Naive B cell (primary cell): Measurements from ENCODE around the gene ASTL. TPM values are rescaled to one million over a fixed set of nuclear protein-coding genes. Genes with fewer than 3 reads are reported as not detected.

Experiments
- ATAC-seq, 2 donors: fragments of 150-1000 bp; cut with Tn5 transposase; 2 replicates each; pipeline ENCODE4 v1.10.0; 2021; ENCODE audit warnings: low read depth in 2 of 2, mild to moderate bottlenecking in 2 of 2, moderate library complexity in 2 of 2
- DNase-seq: peaks from one replicate; pipeline ENCODE4 v3.0.0; 2022
- H3K27ac Mint-ChIP-seq, 6 donors: one replicate each; pipeline ENCODE4 v1.8.0; 2020 to 2022; ENCODE audit warnings: mild to moderate bottlenecking in 6 of 6, mixed read lengths in 6 of 6, moderate library complexity in 5 of 6, inconsistent platforms in 2 of 6
- H3K27me3 Mint-ChIP-seq, 3 donors: one replicate each; pipeline ENCODE4 v1.8.0; 2021 to 2022; ENCODE audit warnings: mixed read lengths in 3 of 3, mild to moderate bottlenecking in 1 of 3
- H3K36me3 Mint-ChIP-seq, 2 donors: one replicate each; pipeline ENCODE4 v1.8.0; 2020 to 2022; ENCODE audit warnings: mixed read lengths in 2 of 2, inconsistent platforms in 1 of 2, mild to moderate bottlenecking in 1 of 2
- H3K4me1 Mint-ChIP-seq, 3 donors: one replicate each; pipeline ENCODE4 v1.8.0; 2020 to 2022; ENCODE audit warnings: mixed read lengths in 3 of 3, inconsistent platforms in 1 of 3, mild to moderate bottlenecking in 1 of 3, moderate library complexity in 1 of 3
- H3K4me3 Mint-ChIP-seq, 8 donors: one replicate each; pipeline ENCODE4 v1.8.0; 2020 to 2022; ENCODE audit warnings: mild to moderate bottlenecking in 8 of 8, mixed read lengths in 8 of 8, moderate library complexity in 8 of 8, inconsistent platforms in 2 of 8
- H3K9me3 Mint-ChIP-seq, 7 donors: one replicate each; pipeline ENCODE4 v1.8.0; 2020 to 2022; ENCODE audit warnings: mixed read lengths in 7 of 7, mild to moderate bottlenecking in 5 of 7, inconsistent platforms in 2 of 7, moderate library complexity in 1 of 7
- polyA plus RNA-seq, 6 donors: library from polyadenylated mRNA; unstranded; fragments of 300-500 nt; fragmentation: Illumina TruSeq; gene quantifications; one replicate each; pipeline ENCODE4 v1.2.3, GENCODE V29; 2021; ENCODE audit warnings: low read depth in 6 of 6

The ASTL gene
- not detected for polyA plus RNA-seq

DNA sequence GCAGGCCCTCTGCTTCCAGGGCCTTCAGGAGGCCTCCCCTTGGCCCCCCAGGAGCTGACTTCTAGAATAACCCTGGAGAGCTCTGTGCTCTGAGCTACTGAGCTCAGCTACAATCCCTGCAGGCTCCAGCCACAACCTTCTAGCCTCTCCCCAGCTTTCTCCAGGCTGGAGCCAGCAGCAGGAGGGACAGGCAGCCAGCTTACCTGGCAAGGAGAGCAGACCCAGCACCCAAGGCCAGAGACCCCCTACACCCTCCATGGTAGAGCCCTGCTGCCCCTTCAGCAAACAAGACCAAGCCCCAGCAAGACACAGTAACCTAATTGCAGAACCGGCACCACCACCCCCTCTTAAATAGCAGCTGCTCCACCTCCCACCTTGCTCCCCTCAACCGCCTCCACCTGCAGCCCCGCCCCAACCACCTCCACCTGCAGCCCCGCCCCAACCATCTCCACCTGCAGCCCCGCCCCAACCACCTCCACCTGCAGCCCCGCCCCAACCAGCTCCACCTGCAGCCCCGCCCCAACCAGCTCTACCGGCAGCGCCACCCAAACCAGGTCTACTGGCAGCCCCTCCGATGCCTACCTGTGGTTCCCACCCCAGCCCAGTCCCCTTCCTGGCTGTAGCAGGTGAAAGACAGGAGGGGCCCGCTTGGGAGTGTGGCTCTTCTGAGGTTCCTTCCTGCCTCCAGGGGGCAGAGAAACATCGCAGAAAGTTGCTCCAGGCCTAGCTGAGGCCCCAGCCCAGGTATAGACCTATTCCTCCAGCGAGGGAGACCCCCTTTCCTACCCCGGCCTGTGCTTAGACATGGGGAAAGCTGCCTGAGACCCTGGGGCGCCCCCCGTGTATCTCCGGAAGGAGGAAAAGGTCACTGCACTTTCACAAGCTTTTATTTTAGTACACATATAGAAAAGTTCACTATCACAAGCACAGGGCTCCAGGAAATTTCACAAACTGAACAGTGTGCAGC is at the start of gene ASTL:
Gene ASTL (minus strand): TSS at position 324 of the 967 bp plus-strand sequence. CDS start 66 bp downstream, at position 258.
- peak; percentile 79 to 89 for ATAC-seq
- peak within 1 kb of the TSS in 3 of 8 donors; percentile 41 to 61 (median 46) for H3K4me3 Mint-ChIP-seq

DNA sequence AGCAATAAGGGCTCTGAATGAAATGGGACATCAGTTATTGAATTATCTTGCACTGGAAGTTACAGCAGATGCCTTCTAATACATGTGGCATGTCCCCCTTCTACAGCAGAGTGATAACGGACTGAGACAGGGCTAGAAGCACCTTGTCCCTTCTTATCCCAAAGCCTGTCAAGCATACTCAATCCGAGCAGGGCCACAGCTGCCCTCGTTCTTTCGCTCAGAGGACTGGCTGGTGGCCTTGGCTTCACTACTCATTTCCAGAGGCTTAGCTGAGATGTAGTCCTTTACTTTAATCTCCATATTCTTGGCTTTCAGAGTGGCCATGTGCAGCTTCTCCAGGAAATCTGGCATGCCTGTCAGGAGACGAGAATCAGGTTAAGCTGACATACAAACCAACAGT is 48.3 kb upstream of the ASTL start:
- Mint-ChIP-seq H3K4me3 (no peak overlapping the region), H3K36me3 (peaks cover 0 to 12% of the 10 kb centered on the region in 2 donors), H3K9me3 (peaks cover 0 to 4% (median 0%) of the 10 kb centered on the region in 7 donors), H3K4me1 (peaks cover 0 to 6% (median 6%) of the 10 kb centered on the region in 3 donors), H3K27me3 (no peaks in the 10 kb centered on the region), H3K27ac (no peak overlapping the region)
- DNase-seq: no peak
- ATAC-seq: no peak

More for the DNA sequence above, at the start of gene ASTL:
- H3K36me3 Mint-ChIP-seq: no peaks in the 10 kb centered on the region
- peaks cover 4 to 24% (median 21%) of the 10 kb centered on the region in 3 donors for H3K4me1 Mint-ChIP-seq
- H3K9me3 Mint-ChIP-seq: no peaks in the 10 kb centered on the region
- H3K27me3 Mint-ChIP-seq: no peaks in the 10 kb centered on the region
- peak within 1 kb of the TSS in 4 of 6 donors; percentile 18 to 59 (median 42) for H3K27ac Mint-ChIP-seq
- DNase-seq: peak; percentile 68

DNA sequence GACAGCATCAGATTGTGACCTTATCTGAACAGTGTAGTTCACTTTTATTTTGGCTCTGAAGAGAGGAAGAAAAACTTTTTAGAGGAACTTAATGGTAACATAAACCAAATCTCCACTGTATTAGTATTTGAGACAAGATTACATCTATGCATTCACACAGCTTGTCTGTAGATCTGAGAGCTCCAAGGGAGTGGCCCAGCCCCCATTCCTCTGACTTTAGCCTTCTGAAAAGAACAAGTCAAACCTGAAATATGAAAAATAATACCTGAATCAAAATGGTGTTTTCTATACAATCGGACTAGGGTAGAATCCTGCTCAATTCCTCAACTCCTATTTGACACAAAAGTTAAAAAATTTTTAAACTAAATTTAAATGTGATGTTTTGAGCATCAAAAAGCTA is 47.2 kb upstream of the ASTL start:
- H3K4me3 Mint-ChIP-seq: no peak overlapping the region
- peaks cover 0 to 12% of the 10 kb centered on the region in 2 donors for H3K36me3 Mint-ChIP-seq
- peaks cover 0 to 4% (median 0%) of the 10 kb centered on the region in 7 donors for H3K9me3 Mint-ChIP-seq
- peaks cover 0 to 8% (median 6%) of the 10 kb centered on the region in 3 donors for H3K4me1 Mint-ChIP-seq
- DNase-seq: no peak
- no peak for ATAC-seq
- H3K27ac Mint-ChIP-seq: peak overlapping the region in 1 of 6 donors; percentile 26
- H3K27me3 Mint-ChIP-seq: no peaks in the 10 kb centered on the region

DNA sequence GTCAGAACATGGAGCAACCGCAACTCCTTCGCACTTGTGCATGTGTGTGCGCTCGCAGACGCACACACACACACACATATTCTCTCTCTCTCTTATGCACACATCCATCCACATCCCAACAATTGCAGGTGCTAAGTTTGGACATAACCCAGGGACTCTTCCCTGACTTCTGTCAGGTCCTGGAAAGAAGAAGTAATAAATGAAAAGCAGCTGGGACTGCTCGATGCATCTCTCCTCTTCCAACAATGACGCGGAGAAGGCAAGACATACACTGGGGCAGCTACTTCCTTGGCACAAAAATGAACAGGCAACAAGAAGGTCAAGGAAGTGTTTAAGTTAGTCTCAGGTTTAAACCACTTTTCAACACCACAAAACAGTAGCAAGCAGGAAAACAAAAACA is 46.7 kb upstream of the ASTL start:
- Mint-ChIP-seq H3K36me3 (peaks cover 0 to 12% of the 10 kb centered on the region in 2 donors), H3K4me1 (peaks cover 0 to 8% (median 6%) of the 10 kb centered on the region in 3 donors)

DNA sequence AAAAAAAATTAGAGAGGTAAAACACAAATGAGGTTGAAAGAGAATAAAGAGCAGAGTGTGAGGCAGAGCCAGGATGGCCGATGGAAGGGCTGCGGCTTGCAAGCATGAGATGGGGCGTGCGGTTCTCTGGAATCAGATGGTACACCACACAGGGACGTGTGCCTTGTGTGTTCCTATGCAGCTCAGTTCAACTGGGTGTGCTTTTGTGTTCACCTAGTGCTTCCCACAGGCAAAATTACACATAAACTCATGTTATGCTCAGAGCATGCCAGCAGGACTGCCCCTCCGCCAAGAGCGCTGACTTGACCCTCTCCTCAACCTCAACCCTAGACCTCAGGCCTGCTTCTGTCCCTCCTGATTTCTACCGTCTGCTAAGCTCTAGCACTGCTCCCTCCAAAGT is 45.9 kb upstream of the ASTL start:
- H3K4me1 Mint-ChIP-seq: peaks cover 0 to 8% (median 6%) of the 10 kb centered on the region in 3 donors
- peaks cover 0 to 4% (median 0%) of the 10 kb centered on the region in 7 donors for H3K9me3 Mint-ChIP-seq
- no peaks in the 10 kb centered on the region for H3K27me3 Mint-ChIP-seq
- ATAC-seq (no peak), DNase-seq (no peak)
- no peak overlapping the region for H3K4me3 Mint-ChIP-seq
- peaks cover 0 to 12% of the 10 kb centered on the region in 2 donors for H3K36me3 Mint-ChIP-seq
- peak overlapping the region in 4 of 6 donors; percentile 64 to 77 (median 71) for H3K27ac Mint-ChIP-seq

More for the DNA sequence above, 46.7 kb upstream of the ASTL start:
- Mint-ChIP-seq H3K9me3 (peaks cover 0 to 4% (median 0%) of the 10 kb centered on the region in 7 donors), H3K4me3 (no peak overlapping the region), H3K27me3 (no peaks in the 10 kb centered on the region), H3K27ac (peak overlapping the region in 3 of 6 donors; percentile 21 to 67 (median 49))
- ATAC-seq (no peak), DNase-seq (no peak)

DNA sequence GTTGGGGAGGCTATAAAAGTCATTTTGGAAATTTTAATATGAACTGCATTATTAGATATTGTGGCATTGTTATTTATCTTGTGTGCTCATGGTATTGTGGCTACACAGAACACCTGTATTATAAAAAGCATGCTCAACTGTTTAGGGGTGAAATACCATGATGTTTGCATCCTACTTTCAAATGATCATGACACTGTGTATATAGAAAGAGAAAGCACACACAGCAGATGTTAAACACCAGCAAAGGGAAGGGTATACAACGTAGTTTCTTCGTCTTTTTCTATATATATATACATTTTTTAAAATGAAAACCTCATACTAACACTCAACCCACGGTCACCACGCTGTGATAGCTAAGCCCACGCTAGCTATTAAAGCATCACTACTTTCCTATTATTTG is 43.2 kb upstream of the ASTL start:
- no peaks in the 10 kb centered on the region for H3K27me3 Mint-ChIP-seq
- peaks cover 0 to 4% (median 0%) of the 10 kb centered on the region in 7 donors for H3K9me3 Mint-ChIP-seq
- H3K36me3 Mint-ChIP-seq: peaks cover 0 to 12% of the 10 kb centered on the region in 2 donors
- ATAC-seq (no peak), DNase-seq (no peak)
- H3K4me3 Mint-ChIP-seq: no peak overlapping the region
- peak overlapping the region in 4 of 6 donors; percentile 34 to 85 (median 70) for H3K27ac Mint-ChIP-seq
- H3K4me1 Mint-ChIP-seq: peaks cover 0 to 8% (median 6%) of the 10 kb centered on the region in 3 donors

DNA sequence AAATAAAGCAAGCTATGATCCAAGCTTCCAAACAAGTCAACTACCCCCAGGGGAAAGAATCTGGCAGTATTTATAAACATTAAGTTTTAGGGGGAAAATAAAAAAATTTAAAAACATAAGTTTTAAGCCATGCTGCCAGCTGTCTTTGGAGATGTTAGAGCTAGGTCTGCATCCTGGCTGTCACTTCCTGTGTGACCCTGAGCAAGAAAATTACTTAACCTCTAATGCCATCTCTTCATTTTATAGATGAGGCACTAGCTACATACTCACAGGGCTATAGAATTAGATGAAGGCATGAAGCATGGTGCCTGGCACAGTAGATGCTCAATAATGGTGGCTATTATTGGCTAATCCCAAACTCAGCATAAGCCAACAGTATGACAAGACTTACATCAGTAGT is 42.2 kb upstream of the ASTL start:
- H3K4me3 Mint-ChIP-seq: no peak overlapping the region
- H3K4me1 Mint-ChIP-seq: peaks cover 0 to 8% (median 6%) of the 10 kb centered on the region in 3 donors
- no peak overlapping the region for H3K27ac Mint-ChIP-seq
- DNase-seq (no peak), ATAC-seq (no peak)
- H3K27me3 Mint-ChIP-seq: no peaks in the 10 kb centered on the region
- peaks cover 0 to 4% (median 0%) of the 10 kb centered on the region in 7 donors for H3K9me3 Mint-ChIP-seq
- peaks cover 0 to 8% of the 10 kb centered on the region in 2 donors for H3K36me3 Mint-ChIP-seq

DNA sequence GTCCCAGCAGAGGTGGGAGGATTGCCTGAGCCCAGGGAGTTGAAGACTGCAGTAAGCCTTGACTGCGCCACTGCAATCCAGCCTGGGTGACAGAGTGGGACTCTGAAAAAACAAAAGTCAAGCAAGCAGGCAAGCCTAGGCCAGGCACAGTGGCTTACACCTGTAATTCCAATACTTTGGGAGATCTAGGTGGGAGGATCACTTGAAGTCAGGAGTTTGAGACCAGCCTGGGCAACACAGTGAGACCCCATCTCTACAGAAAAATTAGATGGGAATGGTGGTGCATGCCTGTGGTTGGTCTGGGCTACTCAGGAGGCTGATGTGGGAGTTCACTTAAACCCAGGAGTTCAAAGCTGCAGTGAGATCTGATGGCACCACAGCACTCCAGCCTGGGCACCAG is 41.7 kb upstream of the ASTL start:
- no peaks in the 10 kb centered on the region for H3K27me3 Mint-ChIP-seq
- peaks cover 0 to 4% (median 0%) of the 10 kb centered on the region in 7 donors for H3K9me3 Mint-ChIP-seq
- peak overlapping the region in 1 of 6 donors; percentile 49 for H3K27ac Mint-ChIP-seq
- no peak overlapping the region for H3K4me3 Mint-ChIP-seq
- ATAC-seq (no peak), DNase-seq (no peak)
- peaks cover 0 to 8% (median 6%) of the 10 kb centered on the region in 3 donors for H3K4me1 Mint-ChIP-seq
- H3K36me3 Mint-ChIP-seq: peaks cover 0 to 3% of the 10 kb centered on the region in 2 donors

DNA sequence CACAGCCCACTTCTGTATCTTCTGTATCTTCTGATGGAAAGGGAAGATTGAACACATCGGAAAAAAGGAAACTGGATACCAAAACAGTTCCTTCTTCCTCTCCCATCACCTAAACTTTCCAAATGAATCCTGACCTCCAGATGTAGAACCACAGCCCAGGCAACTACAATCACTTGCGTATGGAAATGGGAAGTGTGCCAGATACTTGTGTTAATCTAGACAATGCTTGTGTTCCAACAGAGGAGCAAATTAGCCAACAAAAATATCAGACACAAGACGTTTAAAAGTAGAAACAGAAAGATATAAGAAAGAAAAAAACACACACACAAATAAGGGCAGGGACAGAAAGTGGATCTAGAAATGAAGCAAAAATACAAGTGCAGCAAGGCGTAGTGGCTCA is 38.4 kb upstream of the ASTL start:
- Mint-ChIP-seq H3K4me3 (no peak overlapping the region), H3K27ac (no peak overlapping the region), H3K36me3 (no peaks in the 10 kb centered on the region)

DNA sequence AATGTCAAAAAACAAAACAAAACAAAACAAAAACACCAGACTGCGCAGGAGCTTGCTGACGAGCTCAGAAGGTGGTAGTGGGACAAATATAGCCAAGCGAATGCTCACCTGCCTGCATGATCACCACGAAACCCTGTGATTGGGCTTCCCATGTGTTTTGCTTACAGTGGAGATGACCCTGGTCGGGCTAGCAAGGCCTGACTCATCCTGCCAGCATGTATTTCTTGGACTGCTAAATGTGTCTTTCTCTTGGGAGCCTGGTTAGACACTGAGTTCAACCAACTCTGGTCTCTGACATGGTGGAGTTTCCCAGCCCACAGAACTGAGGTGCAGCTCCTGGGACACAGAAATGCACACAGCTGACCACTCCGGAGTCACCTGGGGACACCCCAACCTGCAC is 37.6 kb upstream of the ASTL start:
- ATAC-seq (no peak), DNase-seq (no peak)
- Mint-ChIP-seq H3K9me3 (no peaks in the 10 kb centered on the region), H3K36me3 (no peaks in the 10 kb centered on the region), H3K4me3 (no peak overlapping the region), H3K27me3 (no peaks in the 10 kb centered on the region), H3K27ac (no peak overlapping the region), H3K4me1 (peaks cover 5 to 15% (median 12%) of the 10 kb centered on the region in 3 donors)

More for the DNA sequence above, 38.4 kb upstream of the ASTL start:
- Mint-ChIP-seq H3K9me3 (no peaks in the 10 kb centered on the region), H3K27me3 (no peaks in the 10 kb centered on the region), H3K4me1 (peaks cover 8 to 15% (median 12%) of the 10 kb centered on the region in 3 donors)
- DNase-seq (no peak), ATAC-seq (no peak)

DNA sequence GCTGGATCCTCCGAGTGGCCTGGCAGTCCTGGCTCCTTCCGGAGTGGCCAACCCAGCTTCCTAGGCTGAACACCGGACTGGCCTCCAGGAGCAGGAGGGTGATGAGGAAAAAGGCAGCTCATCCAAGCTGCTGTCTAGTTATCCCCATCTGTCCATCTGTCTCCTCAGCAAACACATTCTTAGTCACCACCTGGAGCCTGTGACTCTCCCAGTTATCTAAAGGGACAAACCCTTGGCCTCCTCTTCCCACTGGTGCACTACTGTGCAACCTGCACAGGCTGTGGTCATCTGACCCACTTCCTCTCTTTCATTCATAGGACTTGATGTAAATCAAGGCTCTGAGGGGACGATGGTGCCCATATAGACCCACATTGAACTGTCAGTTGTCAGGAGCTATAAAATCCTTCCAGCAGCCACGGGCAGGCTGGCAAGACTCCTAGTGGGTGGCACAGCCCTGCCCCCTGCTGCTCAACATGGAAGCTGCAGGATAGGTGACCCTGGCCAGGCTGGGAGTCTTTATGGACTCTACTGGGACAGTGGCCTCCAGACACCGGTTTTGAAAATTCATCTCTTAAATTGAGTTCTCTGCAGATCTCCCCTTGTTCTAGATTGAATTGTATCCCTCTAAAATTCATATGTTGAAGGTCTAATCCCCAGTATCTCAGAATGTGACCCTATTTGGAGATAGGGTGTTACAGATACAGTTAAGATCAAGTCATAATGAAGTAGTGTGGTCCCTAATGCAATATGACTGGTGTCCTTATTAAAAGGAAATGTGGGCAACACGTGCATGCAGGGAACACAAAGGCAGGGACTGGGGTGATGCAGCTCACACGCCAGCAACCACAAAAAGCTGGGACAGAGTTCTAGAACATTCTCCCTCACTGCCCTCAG is 36.2 kb upstream of the ASTL start:
- Mint-ChIP-seq H3K4me1 (peaks cover 5 to 15% (median 12%) of the 10 kb centered on the region in 3 donors), H3K9me3 (peaks cover 0 to 3% (median 0%) of the 10 kb centered on the region in 7 donors), H3K4me3 (no peak overlapping the region), H3K36me3 (no peaks in the 10 kb centered on the region), H3K27me3 (no peaks in the 10 kb centered on the region), H3K27ac (peak overlapping the region in 5 of 6 donors; percentile 21 to 95 (median 57))
- DNase-seq: peak; percentile 76
- ATAC-seq: peak; percentile 90 to 98

DNA sequence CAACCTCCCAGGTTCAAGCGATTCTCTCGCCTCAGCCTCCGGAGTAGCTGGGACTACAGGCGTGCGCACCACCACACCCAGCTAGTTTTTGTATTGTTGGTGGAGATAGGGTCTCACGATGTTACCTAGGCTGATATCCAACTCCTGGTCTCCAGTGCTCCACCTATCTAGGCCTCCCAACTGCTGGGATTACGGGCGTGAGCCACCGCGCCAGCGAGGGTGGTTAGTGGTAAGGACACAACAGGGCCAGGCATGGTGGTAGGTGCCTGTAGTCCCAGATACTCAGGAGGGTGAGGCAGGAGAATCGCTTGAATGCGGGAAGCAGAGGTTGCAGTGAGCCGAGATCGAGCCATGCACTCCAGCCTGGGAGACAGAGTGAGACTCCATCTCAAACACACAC is 33.5 kb upstream of the ASTL start:
- Mint-ChIP-seq H3K4me3 (no peak overlapping the region), H3K4me1 (peaks cover 5 to 15% (median 12%) of the 10 kb centered on the region in 3 donors), H3K27me3 (no peaks in the 10 kb centered on the region), H3K27ac (peak overlapping the region in 3 of 6 donors; percentile 25 to 82 (median 46)), H3K9me3 (peaks cover 0 to 3% (median 0%) of the 10 kb centered on the region in 7 donors), H3K36me3 (no peaks in the 10 kb centered on the region)
- no peak for ATAC-seq
- no peak for DNase-seq

DNA sequence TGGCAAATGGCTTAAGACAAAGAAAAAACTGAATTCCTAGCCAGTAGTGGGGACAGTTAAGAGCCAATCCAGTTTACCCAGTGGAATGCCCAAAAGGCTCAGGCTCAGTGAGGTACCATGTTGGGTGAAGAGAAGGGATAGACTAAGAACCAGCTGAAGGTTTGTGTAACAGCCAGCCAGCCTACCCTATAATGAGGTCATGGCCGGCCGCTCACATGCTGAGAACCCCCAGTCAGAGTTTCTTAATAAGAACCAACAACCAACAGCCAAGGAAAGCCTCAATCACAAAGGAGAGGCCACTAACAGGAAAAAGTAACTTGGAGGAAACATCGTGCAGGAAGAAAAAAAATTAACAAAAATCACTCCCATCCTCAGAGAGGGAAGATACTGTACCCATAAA is 32.3 kb upstream of the ASTL start:
- peak overlapping the region in 2 of 6 donors; percentile 15 to 88 for H3K27ac Mint-ChIP-seq
- no peak for DNase-seq
- H3K4me3 Mint-ChIP-seq: no peak overlapping the region
- no peak for ATAC-seq
- no peaks in the 10 kb centered on the region for H3K27me3 Mint-ChIP-seq
- peaks cover 5 to 15% (median 12%) of the 10 kb centered on the region in 3 donors for H3K4me1 Mint-ChIP-seq
- no peaks in the 10 kb centered on the region for H3K36me3 Mint-ChIP-seq
- peaks cover 0 to 3% (median 0%) of the 10 kb centered on the region in 7 donors for H3K9me3 Mint-ChIP-seq
